Measurements from ENCODE around the gene OPCML.

DNA sequence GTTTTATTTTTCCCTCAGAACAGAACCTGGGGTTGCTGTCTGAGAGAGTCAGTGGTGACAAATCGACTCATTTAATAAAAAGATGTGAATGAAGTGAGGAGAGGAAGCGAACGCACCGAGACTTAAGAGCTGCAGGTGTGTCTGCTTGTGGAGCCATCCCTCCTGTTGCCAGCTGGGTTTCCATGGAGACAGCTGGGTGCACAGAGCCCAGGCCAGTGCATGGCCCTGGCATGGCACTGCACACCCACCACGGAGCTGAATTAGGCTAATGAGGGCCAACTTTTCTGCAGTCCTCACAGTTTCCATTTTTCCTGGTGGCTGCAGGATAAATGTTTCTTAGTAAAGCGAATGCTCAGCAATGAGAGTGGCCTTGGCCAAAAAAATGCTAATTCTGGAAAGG is 750.2 kb downstream of the OPCML start:
- TF ChIP-seq, protein P1, sequence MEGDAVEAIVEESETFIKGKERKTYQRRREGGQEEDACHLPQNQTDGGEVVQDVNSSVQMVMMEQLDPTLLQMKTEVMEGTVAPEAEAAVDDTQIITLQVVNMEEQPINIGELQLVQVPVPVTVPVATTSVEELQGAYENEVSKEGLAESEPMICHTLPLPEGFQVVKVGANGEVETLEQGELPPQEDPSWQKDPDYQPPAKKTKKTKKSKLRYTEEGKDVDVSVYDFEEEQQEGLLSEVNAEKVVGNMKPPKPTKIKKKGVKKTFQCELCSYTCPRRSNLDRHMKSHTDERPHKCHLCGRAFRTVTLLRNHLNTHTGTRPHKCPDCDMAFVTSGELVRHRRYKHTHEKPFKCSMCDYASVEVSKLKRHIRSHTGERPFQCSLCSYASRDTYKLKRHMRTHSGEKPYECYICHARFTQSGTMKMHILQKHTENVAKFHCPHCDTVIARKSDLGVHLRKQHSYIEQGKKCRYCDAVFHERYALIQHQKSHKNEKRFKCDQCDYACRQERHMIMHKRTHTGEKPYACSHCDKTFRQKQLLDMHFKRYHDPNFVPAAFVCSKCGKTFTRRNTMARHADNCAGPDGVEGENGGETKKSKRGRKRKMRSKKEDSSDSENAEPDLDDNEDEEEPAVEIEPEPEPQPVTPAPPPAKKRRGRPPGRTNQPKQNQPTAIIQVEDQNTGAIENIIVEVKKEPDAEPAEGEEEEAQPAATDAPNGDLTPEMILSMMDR (IDR thresholded peaks at IDR 0.05; ENCODE audit: insufficient read depth, low read length, poor library complexity, severe bottlenecking) = no peak
- TF ChIP-seq EZH2phosphoT487 (conservative IDR thresholded peaks at IDR 0.05; ENCODE audit: low read length) = no peak
